HG03039 (cell line): Measurements from ENCODE around the gene COA4.

Experiments used
- ATAC-seq: cut with Tn5 transposase; IDR thresholded peaks from one replicate; pipeline ENCODE4 v1.9.1; 2021; ENCODE audit warnings: mild to moderate bottlenecking, moderate library complexity; ENCODE audit not compliant: unreplicated experiment

COA4 gene

DNA sequence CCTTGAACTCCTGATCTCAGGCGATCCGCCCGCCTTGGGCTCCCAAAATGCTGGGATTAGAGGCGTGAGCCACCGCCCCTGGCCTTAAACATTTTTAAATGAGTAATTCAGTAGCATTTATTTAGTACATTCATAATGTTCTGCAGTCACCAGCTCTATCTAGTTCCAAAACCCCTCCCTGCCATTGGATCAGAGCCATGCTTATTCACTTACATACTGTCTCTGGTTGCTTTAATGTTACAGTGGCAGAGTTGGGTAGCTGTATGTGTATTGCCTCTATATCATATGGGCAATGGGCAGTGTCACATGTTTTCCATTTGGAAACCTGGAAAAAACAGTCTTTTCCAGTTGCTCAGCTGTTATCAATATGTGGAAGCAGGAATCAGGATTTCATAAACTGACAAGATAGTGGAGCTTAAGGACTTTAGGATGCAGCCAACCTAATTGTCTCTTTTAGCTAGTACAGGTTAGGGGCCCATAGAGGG is 10.5 kb downstream of the COA4 start:
- no peak for ATAC-seq

DNA sequence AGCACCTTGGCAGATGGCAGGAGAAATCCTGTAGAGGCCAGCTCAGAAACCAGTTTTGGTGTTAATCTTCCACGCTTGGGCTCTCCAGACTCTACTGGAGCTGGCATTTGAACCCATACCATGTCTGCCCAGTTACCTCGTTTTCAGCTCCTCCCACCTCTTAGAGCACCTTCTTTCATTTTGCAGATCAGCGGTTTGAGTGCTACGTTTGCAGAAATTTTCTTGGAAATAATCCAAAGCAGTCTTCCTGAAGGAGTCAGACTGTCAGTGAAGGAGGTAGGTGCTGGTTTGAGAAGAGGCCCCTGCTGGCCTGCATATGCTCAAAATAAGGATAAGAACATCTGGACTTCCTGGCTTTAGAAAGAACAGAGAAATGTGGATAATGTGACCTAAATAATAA is 13.7 kb downstream of the COA4 start:
- ATAC-seq: no peak

DNA sequence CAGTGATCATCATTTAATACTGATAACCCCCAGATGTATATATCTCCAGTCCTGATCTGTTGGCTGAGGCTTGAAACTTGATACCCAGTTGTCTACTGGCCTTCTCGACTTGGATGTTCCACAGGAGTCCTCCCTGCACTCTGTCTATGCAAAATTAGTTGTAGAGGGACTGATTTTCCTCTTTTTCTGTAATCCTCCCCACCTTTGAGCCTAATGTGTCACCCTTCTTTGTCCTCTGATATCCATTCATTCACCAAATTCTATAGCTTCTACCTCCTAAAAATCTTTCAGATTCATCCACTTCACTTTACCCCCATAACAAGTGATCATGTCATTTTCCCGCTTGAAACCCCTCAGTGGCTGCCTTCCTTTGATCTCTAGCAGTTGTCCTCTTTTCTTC is 16.4 kb downstream of the COA4 start:
- ATAC-seq: no peak

DNA sequence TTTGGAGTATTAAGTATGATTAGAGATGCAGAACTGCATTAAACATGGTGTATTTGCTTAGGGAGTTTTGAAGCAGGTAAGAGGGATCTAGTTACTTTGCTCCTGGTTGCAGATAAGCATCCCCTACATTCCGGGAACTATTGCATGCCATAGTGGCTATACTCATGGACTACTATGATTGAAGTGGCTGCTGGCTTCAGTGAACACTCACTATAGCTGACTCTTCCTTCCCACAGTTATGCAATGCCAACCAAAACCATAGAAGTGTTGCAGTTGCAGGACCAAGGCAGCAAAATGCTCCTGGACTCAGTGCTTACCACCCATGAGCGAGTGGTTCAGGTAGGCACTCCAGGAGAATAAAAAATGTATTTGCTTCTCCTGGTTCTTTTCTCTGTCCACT is 17.0 kb downstream of the COA4 start:
- no peak for ATAC-seq

DNA sequence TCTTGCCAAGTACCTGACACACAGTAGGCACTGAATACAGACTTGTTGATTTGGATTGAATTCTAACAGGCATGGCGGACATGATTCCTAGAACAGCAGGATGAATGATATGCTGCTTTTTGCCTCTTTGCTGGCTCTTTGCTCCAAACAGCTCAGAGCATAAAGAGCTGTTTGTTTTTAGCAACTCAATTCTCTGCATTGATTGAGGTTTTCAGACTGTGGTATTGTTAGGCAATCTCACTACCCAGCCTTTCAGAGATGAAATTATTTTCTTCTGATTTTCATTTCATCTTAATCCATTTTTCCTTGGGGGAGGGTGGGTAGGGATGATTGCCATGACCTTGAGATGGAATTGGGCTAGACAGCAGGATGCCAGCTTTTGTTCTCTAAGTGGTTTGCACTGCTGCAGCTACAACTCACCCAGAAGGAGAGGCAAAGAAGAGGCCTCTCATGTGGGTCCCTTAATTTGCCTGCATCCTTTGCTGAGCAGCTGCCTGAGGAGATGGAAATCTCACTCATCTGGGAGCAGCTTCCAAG is 20.5 kb downstream of the COA4 start:
- no peak for ATAC-seq

DNA sequence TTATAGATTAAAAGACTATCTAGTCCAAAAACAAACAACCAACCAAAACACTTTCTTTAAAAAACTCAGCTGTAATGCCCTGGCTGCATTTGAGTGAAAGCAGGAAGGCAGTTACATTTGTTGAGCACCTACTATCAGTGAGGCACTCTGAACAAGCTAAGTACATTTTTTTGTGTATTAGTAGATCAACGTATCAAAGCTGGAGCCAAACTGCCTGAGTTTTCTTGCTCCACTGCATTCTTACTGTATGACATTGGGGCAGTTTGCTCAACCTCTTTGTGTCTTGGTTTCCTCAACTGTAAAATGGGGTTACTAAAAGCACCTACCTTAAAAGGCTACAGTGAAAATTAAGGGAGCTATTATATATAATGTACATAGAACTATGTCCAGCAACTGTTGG is 22.0 kb downstream of the COA4 start:
- no peak for ATAC-seq

DNA sequence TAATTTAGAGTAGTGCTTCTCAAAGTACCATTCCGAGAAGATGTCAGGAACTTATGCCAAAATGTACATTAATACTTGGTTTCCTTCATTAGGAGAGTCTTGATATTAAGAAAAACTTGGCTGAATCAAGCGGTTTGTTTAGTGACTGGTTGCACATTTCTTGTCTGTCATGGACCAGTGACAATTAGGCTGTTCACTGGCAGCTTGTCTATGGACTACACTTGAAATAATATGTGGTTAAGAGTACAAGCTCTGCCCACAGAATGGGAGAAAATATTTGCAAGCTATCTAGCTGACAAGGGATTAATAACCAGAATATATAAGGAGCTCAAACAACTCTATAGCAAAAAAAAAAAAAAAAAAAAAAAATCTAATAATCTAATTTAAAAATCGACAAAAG is 24.6 kb downstream of the COA4 start:
- no peak for ATAC-seq

DNA sequence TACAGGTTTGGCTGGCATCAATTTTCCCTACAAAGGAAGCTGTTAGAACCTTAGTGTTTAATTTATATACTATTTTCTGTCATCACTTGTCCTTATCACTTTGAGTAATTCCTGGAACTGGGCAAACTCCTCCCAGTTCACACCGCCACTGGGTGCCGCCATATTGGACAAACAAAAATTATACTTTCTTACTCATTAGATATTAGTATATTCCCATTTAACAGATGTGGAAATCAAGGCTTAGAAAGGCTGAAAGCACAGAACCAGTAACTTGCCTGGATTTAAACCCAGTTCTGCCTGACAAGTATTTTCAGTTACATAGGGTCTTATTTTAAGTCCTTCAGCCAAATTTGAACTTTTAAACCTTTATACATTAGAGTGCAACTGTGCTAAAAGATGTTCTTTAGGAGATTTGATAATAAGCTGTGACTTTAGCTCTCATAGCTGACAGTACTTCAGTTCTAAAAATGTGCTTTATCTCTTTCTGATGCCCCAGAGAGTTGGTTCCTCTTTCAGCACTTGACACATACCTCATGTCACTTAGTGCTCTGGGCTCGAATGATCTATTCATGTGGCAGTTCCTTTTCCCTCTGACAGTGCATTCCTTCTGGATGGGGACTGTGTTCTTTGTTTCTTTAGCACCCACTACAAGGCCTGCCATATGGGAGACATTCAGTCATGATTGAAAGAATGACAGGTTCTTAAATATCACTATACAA is 25.4 kb downstream of the COA4 start:
- no peak for ATAC-seq

DNA sequence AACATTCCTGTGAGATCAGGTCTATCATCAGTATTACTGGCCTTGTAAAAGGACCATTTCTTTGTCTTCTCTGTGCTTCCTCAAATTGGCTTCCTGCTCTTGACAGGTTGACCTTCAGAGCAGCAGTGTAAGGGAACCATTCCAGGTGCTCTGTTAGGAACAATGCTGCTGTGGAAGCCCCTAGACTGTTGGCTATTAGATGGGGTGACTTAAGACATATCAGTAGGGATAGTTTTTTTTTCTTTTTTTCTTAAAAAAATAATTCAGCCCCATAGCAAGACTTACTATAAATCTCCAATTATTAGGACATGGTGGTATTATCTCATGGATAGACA is 37.6 kb downstream of the COA4 start:
- no peak for ATAC-seq

DNA sequence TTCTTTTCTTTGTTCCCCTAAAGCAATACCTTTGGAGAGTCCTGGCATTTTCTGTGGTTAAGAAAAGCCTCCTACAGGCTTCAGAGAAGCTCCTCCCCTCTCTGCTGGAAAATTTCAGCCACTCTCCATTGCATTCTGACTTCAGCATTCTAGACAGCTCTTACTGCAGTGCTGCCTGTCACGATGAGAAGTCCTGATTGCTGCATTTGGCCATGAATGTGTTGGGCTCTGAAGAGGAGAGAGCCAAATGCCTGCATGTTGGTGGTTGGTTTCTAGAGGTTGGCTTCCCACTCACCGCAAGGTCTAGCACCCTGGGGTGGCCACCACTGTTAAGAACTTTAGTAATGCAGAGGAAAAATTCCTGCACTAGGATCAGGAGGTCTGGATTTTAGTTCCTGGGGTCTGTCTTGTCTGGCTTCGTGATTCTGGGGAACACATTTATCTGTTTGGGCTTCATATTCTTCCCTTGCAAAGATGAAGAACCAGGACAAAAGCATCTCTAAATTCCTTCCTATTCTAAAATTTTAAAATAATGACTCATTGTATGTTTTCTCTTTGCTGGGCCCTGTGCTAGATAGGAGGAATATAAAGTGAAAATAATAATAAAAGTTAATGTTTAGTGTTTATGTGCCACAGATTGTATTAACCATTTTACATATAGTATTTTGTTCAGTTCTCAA is 38.1 kb downstream of the COA4 start:
- no peak for ATAC-seq

DNA sequence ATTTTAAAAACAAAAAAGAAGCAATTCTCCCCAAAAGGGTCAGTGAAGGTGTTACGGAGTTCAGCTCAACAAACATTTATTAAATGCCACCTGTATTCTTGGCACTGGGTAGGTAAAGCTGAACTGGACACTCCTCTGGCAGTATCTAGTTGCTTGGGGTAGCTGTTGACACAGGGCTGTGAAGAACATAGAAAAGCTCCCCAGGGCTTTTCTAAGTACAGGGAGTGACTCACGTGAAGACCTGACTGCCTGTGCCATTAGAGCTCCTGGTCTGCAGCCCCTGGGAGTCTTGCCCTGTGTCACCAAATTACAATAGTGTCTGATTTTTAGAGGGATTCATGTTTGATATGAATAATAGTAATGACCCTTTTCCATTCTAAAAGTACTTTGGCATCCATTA is 43.6 kb downstream of the COA4 start:
- ATAC-seq: no peak

DNA sequence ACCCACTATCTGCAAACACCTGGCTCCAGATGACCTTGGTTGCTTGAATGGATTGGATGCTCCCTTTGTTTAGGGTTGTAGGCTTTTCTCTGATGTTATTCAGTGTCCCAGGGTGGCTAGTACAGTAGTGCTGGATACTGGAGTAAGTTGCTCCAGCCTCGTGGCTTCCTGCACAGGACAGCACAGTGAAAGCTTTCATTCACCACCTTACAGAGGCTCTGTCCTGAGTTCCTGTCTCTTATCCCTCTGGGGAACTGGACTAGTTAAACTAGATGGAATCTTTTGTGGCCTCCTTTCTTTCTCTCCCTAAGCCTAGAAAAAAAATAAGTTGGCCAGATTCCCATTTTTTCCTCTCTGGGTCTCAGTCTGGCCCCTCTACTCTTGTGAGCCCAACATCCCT is 46.4 kb downstream of the COA4 start:
- no peak for ATAC-seq
